ENCODE data around the gene TP53AIP1.

TP53AIP1 gene

GRCh38 chr11:128890543-128891368 lies 51.9 kb downstream of the TP53AIP1 start, which contains the start of gene KCNJ5:
KCNJ5 (plus strand) TSS chr11:128891356; CDS start chr11:128911274, 19,918 bp downstream.
- no peak within 1 kb of the TSS for H3K4me3 ChIP-seq (ENCODE audit: low read depth, low read length)
- TF ChIP-seq, protein P1, sequence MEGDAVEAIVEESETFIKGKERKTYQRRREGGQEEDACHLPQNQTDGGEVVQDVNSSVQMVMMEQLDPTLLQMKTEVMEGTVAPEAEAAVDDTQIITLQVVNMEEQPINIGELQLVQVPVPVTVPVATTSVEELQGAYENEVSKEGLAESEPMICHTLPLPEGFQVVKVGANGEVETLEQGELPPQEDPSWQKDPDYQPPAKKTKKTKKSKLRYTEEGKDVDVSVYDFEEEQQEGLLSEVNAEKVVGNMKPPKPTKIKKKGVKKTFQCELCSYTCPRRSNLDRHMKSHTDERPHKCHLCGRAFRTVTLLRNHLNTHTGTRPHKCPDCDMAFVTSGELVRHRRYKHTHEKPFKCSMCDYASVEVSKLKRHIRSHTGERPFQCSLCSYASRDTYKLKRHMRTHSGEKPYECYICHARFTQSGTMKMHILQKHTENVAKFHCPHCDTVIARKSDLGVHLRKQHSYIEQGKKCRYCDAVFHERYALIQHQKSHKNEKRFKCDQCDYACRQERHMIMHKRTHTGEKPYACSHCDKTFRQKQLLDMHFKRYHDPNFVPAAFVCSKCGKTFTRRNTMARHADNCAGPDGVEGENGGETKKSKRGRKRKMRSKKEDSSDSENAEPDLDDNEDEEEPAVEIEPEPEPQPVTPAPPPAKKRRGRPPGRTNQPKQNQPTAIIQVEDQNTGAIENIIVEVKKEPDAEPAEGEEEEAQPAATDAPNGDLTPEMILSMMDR (IDR thresholded peaks at IDR 0.05; ENCODE audit: borderline replicate concordance, insufficient read depth, low read depth, low read length) = no peak

- TF ChIP-seq, protein P1 (IDR thresholded peaks at IDR 0.05; ENCODE audit: borderline replicate concordance, insufficient read depth, low read depth, low read length) = no peak
- H3K4me3 ChIP-seq (ENCODE audit: low read depth, low read length) = no peak overlapping the region
Observed at GRCh38 chr11:128890216-128890542, 52.5 kb downstream of the TP53AIP1 start.

- TF ChIP-seq, protein P1 (IDR thresholded peaks at IDR 0.05; ENCODE audit: borderline replicate concordance, insufficient read depth, low read depth, low read length) = no peak
- H3K4me3 ChIP-seq (ENCODE audit: low read depth, low read length) = no peak overlapping the region
Observed at GRCh38 chr11:128889657-128890213, 52.9 kb downstream of the TP53AIP1 start.

GRCh38 chr11:128888034-128888985 lies 54.4 kb downstream of the TP53AIP1 start:
- no peak overlapping the region for H3K4me3 ChIP-seq (ENCODE audit: low read depth, low read length)
- TF ChIP-seq, protein P1 (IDR thresholded peaks at IDR 0.05; ENCODE audit: borderline replicate concordance, insufficient read depth, low read depth, low read length) = no peak

- TF ChIP-seq, protein P1 (IDR thresholded peaks at IDR 0.05; ENCODE audit: borderline replicate concordance, insufficient read depth, low read depth, low read length) = 0 out of 2 replicates have a peak, but pooled peaks have one; percentile 4
- no peak overlapping the region for H3K4me3 ChIP-seq (ENCODE audit: low read depth, low read length)
Observed at GRCh38 chr11:128886406-128887124, 56.1 kb downstream of the TP53AIP1 start.
